ENCODE measurements around the gene CARNS1.

CARNS1 gene

DNA sequence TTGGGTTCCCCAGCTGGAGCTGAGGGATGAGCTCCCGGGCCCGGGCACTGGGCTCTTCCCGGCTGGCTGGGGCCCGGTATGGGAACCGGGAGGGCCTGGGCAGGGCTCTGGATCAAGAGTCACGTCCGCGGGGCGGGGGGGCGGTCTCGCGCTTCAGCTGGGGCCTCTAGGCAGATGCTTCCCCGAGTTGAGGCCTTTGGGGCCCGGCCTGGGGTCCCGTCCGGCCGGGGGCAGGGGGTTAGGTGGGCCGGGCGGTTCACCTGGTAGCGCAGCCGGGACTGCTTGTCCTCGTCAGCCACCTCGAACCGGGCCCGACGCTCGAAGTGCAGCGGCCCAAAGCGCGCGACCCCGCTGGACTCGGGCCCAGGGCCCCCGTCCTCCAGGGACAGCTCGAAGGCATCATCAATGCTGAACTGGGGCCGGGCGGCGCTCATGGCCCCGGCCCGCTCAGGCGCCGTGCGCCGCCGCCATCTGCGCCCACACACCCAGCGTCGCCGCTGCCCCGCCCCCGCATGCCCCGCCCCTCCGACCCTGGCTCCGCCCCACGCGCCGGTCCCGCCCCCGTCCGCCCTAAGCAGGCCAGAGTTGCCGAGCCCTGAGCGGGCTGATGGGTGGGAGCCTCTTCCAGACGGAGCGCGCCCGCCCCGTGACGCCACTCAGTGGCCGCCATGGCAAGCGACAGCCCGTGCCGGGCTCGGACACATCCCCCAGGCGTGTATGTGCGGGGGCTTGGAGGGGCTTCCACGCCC, 53.5 kb downstream of the CARNS1 start, which contains the start of gene TMEM134:
Gene TMEM134, minus strand, starts transcription at position 493 of the 749 bp plus-strand sequence. Its CDS starts 59 bp downstream, at position 434.
- DNase-seq: peak; percentile 75

DNA sequence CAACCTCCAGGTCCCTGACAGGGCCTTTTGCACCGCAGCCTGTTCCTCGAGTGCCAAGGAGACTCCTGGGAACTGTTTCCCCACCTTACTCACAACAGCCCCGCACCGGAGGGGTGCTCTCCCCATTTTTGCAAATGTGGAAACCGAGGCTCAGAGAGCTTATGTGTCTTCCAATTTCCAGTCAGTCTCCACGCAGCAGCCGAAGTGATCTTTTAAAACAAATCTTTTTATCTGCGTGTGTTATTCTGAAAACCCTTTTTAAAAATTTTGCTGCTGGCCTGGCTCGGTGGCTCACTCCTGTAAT, 54.0 kb downstream of the CARNS1 start:
- DNase-seq: no peak

DNA sequence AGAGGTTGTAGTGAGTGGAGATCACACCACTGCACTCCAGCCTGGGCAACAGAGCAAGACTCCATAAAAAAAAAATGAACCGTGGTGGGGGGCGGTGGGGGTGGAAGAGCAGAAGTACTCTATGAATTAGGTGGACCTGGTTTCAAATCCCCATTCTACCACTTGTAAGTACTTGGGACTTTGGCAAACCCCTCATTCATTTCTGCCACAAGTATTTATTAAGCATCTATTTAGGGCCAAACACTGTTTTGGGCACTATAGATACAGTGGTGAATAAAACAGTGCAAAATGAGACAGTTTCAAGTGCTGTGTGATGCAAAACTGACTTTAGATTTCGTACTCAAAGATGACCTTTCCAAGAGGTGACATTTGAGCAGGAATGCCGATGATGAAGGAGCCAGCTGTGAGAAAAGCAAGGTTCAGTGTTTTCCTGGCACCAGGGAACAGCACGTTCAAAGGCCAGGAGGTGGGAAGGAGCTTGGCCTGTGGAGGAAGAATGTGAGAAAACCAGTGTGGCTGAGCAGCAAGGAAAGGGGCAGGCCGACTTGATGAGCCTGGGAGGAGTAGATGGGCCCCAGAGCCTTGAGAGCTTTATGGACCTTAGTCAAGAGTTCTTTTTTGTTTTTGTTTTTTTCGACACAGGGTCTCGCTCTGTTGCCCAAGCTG, 55.0 kb downstream of the CARNS1 start:
- DNase-seq: no peak

DNA sequence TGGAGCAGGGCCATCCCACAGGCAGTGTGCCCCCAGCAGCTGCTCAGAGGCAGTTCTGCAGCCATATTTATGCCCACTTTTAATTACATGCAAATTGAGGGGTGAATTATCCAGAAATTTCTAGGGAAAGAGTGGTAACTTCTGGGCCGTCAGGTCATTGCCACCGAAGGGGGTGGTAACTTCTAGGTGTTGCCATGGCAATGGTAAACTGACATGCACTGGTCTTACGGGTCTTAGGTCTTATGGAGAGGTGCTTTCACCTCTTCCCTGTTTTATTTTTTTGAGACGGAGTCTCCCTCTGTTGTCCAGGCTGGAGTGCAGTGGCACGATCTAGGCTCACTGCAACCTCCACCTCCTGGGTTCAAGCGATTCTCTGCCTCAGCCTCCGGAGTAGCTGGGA, 57.4 kb downstream of the CARNS1 start:
- DNase-seq: no peak

Data from NCI-H226 (cell line).